Nephron progenitor cell (in vitro differentiated cells): ENCODE results near the gene OR52I2.

ENCODE experiments used
- DNase-seq: peaks from one replicate; pipeline ENCODE4 v3.0.0; 2021
- H3K27ac Mint-ChIP-seq: 2 replicates; pipeline ENCODE4 v1.8.0; 2021; ENCODE audit warnings: mild to moderate bottlenecking, moderate library complexity, mixed read lengths
- H3K27me3 Mint-ChIP-seq: 2 replicates; pipeline ENCODE4 v1.8.0; 2021; ENCODE audit warnings: mild to moderate bottlenecking, low read depth, mixed read lengths; ENCODE audit not compliant: poor library complexity
- H3K36me3 Mint-ChIP-seq: 2 replicates; pipeline ENCODE4 v1.8.0; 2021; ENCODE audit warnings: low read depth, mixed read lengths
- H3K4me1 Mint-ChIP-seq: 2 replicates; pipeline ENCODE4 v1.8.0; 2021; ENCODE audit warnings: mixed read lengths
- H3K4me3 Mint-ChIP-seq: 2 replicates; pipeline ENCODE4 v1.8.0; 2021; ENCODE audit warnings: mild to moderate bottlenecking, moderate library complexity, mixed read lengths
- H3K9me3 Mint-ChIP-seq: 2 replicates; pipeline ENCODE4 v1.8.0; 2021; ENCODE audit warnings: mild to moderate bottlenecking, moderate library complexity, mixed read lengths
- CTCF ChIP-seq: fragments of 200-600 bp; sonication (generic); IDR thresholded peaks from 2 replicates; pipeline ENCODE4 v1.5.0; 2021; ENCODE audit warnings: antibody characterized with exemption

Gene OR52I2

GRCh38 chr11:4569075-4569474 is 12.5 kb upstream of the OR52I2 start:
- Mint-ChIP-seq H3K27ac (no peak overlapping the region), H3K4me3 (no peak overlapping the region), H3K9me3 (peaks cover 10% of the 10 kb centered on the region), H3K36me3 (no peaks in the 10 kb centered on the region), H3K27me3 (peaks cover 10% of the 10 kb centered on the region), H3K4me1 (no peaks in the 10 kb centered on the region)
- TF ChIP-seq CTCF = no peak
- DNase-seq = no peak

GRCh38 chr11:4576880-4577279 is 4.7 kb upstream of the OR52I2 start:
- TF ChIP-seq CTCF = no peak
- Mint-ChIP-seq H3K36me3 (no peaks in the 10 kb centered on the region), H3K4me3 (no peak overlapping the region), H3K27ac (no peak overlapping the region), H3K27me3 (peaks cover 37% of the 10 kb centered on the region), H3K9me3 (no peaks in the 10 kb centered on the region), H3K4me1 (peaks cover 37% of the 10 kb centered on the region)
- no peak for DNase-seq

- no peak for DNase-seq
These were observed 3.8 kb upstream of the OR52I2 start for GRCh38 chr11:4577761-4578160.

GRCh38 chr11:4578624-4579023 is 2.9 kb upstream of the OR52I2 start:
- peaks cover 37% of the 10 kb centered on the region for H3K4me1 Mint-ChIP-seq
- peaks cover 44% of the 10 kb centered on the region for H3K27me3 Mint-ChIP-seq
- TF ChIP-seq CTCF = no peak
- no peak overlapping the region for H3K4me3 Mint-ChIP-seq
- DNase-seq = no peak
- no peaks in the 10 kb centered on the region for H3K36me3 Mint-ChIP-seq
- H3K27ac Mint-ChIP-seq = no peak overlapping the region
- H3K9me3 Mint-ChIP-seq = no peaks in the 10 kb centered on the region

More at GRCh38 chr11:4577761-4578160, 3.8 kb upstream of the OR52I2 start:
- no peak overlapping the region for H3K4me3 Mint-ChIP-seq
- TF ChIP-seq CTCF = no peak
- peaks cover 42% of the 10 kb centered on the region for H3K27me3 Mint-ChIP-seq
- no peaks in the 10 kb centered on the region for H3K9me3 Mint-ChIP-seq
- no peaks in the 10 kb centered on the region for H3K36me3 Mint-ChIP-seq
- peaks cover 37% of the 10 kb centered on the region for H3K4me1 Mint-ChIP-seq
- peak overlapping the region; percentile 29 for H3K27ac Mint-ChIP-seq

- peaks cover 49% of the 10 kb centered on the region for H3K27me3 Mint-ChIP-seq
- no peak for DNase-seq
- H3K9me3 Mint-ChIP-seq = no peaks in the 10 kb centered on the region
- peaks cover 37% of the 10 kb centered on the region for H3K4me1 Mint-ChIP-seq
- no peak overlapping the region for H3K27ac Mint-ChIP-seq
- H3K4me3 Mint-ChIP-seq = no peak overlapping the region
- no peak for TF ChIP-seq CTCF
- H3K36me3 Mint-ChIP-seq = no peaks in the 10 kb centered on the region
These were observed 1.4 kb upstream of the OR52I2 start for GRCh38 chr11:4580124-4580523.

GRCh38 chr11:4589017-4589416 is 7.5 kb downstream of the OR52I2 start:
- DNase-seq = no peak
- Mint-ChIP-seq H3K27ac (no peak overlapping the region), H3K4me3 (no peak overlapping the region), H3K4me1 (peaks cover 8% of the 10 kb centered on the region), H3K27me3 (peaks cover 41% of the 10 kb centered on the region), H3K9me3 (no peaks in the 10 kb centered on the region), H3K36me3 (no peaks in the 10 kb centered on the region)
- TF ChIP-seq CTCF = no peak
